Suprapubic skin (tissue), 4 donors: ENCODE data around the gene SNX13. TPM values are rescaled to one million over a fixed set of nuclear protein-coding genes. Genes with fewer than 3 reads are reported as not detected.

Experiments
- DNase-seq, 2 donors: peaks; one replicate each; pipeline ENCODE4 v3.0.0-alpha.2; 2019; ENCODE audit warnings: low spot score in 2 of 2
- H3K27ac ChIP-seq: fragments of 200-600 bp; sonication (generic); one replicate; pipeline ENCODE4 v1.5.1; 2019
- H3K27me3 ChIP-seq: fragments of 200-600 bp; sonication (generic); one replicate; pipeline ENCODE4 v1.5.1; 2019
- H3K36me3 ChIP-seq: fragments of 200-600 bp; sonication (generic); one replicate; pipeline ENCODE4 v1.5.1; 2019
- H3K4me1 ChIP-seq: fragments of 200-600 bp; sonication (generic); one replicate; pipeline ENCODE4 v1.5.1; 2019
- H3K4me3 ChIP-seq: fragments of 200-600 bp; sonication (generic); one replicate; pipeline ENCODE4 v1.5.1; 2019; ENCODE audit warnings: mild to moderate bottlenecking
- H3K9me3 ChIP-seq: fragments of 200-600 bp; sonication (generic); one replicate; pipeline ENCODE4 v1.5.1; 2019
- EP300 ChIP-seq: sonication (generic); formaldehyde crosslinking; IDR thresholded peaks from one replicate; pipeline ENCODE4 v1.6.1; 2017; ENCODE audit warnings: antibody characterized with exemption
- POLR2A ChIP-seq, 2 donors: fragments of 450-650 bp; IDR thresholded peaks; one replicate each; pipeline ENCODE4 v1.6.1; 2017; ENCODE audit warnings: antibody characterized with exemption in 2 of 2, mild to moderate bottlenecking in 2 of 2, moderate library complexity in 2 of 2
- POLR2AphosphoS5 ChIP-seq, 3 donors: sonication (generic); formaldehyde crosslinking; IDR thresholded peaks; one replicate each; pipeline ENCODE4 v1.6.1; 2017; ENCODE audit warnings: antibody characterized with exemption in 3 of 3
- WGBS: methylation state at CpG from one replicate; pipeline ENCODE4 v1.1.5; 2018; 5-methylcytosine and 5-hydroxymethylcytosine counted together
- total RNA-seq, 4 donors: library from RNA; depleted of rRNA; stranded (reverse); fragments of >200 nt; gene quantifications; one replicate each; pipeline ENCODE4 v1.1.0, GENCODE V29; 2016
- TF ChIP-seq, protein P1 (sequence below), 2 donors: fragments of 200-600 bp in 1 of 2; fragments of 450-650 bp in 1 of 2; sonication (generic) in 1 of 2; IDR thresholded peaks; one replicate each; pipeline ENCODE4 v1.5.1; 2016 to 2019; ENCODE audit warnings: antibody characterized with exemption in 2 of 2, mild to moderate bottlenecking in 1 of 2, moderate library complexity in 1 of 2

The SNX13 gene
- total RNA-seq, 4 donors from 2014 or later, result 32.7 to 69.9 (median 59.7) TPM

DNA sequence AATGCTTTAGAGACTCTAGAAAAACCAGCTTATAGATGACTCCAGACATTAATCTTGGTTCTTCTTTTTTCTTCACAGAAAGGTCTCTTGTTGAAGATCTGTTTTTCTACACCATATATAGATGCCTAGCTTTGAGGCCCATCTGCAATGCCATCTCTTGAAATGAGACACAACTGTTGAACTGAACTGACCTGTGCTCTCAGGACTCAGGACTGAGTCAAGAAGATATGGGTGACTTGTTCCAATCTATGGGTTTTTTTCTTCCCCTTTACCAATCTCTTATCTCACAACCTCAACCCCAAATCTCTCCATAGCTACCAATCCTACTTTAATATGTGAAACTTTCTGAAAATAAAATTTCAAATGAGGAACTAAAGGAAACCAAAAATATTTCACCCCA lies 194.7 kb downstream of the SNX13 start:
- TF ChIP-seq POLR2A (IDR thresholded peaks at IDR 0.05) (no peak), EP300 (no peak), POLR2AphosphoS5 (IDR thresholded peaks at IDR 0.05) (no peak)
- TF ChIP-seq, protein P1, sequence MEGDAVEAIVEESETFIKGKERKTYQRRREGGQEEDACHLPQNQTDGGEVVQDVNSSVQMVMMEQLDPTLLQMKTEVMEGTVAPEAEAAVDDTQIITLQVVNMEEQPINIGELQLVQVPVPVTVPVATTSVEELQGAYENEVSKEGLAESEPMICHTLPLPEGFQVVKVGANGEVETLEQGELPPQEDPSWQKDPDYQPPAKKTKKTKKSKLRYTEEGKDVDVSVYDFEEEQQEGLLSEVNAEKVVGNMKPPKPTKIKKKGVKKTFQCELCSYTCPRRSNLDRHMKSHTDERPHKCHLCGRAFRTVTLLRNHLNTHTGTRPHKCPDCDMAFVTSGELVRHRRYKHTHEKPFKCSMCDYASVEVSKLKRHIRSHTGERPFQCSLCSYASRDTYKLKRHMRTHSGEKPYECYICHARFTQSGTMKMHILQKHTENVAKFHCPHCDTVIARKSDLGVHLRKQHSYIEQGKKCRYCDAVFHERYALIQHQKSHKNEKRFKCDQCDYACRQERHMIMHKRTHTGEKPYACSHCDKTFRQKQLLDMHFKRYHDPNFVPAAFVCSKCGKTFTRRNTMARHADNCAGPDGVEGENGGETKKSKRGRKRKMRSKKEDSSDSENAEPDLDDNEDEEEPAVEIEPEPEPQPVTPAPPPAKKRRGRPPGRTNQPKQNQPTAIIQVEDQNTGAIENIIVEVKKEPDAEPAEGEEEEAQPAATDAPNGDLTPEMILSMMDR (IDR thresholded peaks at IDR 0.05), result no peak
- Histone ChIP-seq H3K4me3 (no peak overlapping the region), H3K27ac (no peak overlapping the region), H3K9me3 (no peaks in the 10 kb centered on the region), H3K36me3 (no peaks in the 10 kb centered on the region), H3K4me1 (no peaks in the 10 kb centered on the region), H3K27me3 (no peaks in the 10 kb centered on the region)
- no peak for DNase-seq

DNA sequence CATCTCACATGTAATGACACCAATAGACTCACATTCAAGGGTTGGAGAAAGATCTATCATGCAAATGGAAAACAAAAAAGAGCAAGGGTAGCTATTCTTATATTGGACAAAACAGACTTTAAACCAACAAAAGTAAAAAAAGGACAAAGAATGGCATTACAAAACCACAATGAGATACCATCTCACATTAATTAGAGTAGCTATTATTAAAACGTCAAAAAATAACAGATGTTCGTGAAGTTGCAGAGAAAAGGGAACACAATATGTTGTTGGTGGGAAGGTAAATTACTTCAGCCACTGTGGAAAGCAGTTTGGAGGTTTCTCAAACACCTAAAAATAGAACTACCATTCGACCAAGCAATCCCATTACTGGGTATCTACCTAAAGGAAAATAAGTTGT lies 197.0 kb downstream of the SNX13 start:
- 45% methylated on average over 3 of the region's 3 CpGs for WGBS
- Histone ChIP-seq H3K9me3 (no peaks in the 10 kb centered on the region), H3K27me3 (no peaks in the 10 kb centered on the region), H3K4me1 (no peaks in the 10 kb centered on the region), H3K36me3 (no peaks in the 10 kb centered on the region), H3K27ac (no peak overlapping the region), H3K4me3 (no peak overlapping the region)
- no peak for TF ChIP-seq POLR2AphosphoS5 (IDR thresholded peaks at IDR 0.05)
- no peak for TF ChIP-seq POLR2A (IDR thresholded peaks at IDR 0.05)
- no peak for TF ChIP-seq EP300
- TF ChIP-seq, protein P1 (IDR thresholded peaks at IDR 0.05), result no peak
- no peak for DNase-seq

DNA sequence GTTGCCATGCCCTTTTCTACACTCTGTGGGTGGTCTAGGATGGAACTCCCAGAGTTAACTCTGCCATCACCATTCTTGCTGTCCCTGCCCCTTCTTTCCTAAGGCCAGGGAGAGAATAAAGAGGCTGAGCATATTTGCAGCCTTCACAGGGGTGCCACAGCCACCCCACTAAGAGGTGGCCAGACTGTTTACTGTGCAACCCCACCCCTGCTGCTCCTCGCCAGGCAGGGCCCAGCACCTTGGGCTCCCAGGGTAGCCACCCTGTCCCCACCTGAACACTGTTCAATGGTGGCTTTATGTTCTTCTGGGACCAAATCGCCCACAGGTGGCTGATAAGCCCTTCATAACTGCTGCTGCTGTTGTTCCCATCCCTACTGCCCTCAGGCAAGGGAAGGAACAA lies 198.9 kb downstream of the SNX13 start:
- H3K4me1 ChIP-seq, result no peaks in the 10 kb centered on the region
- TF ChIP-seq POLR2AphosphoS5 (IDR thresholded peaks at IDR 0.05) (no peak), EP300 (no peak), POLR2A (IDR thresholded peaks at IDR 0.05) (no peak)
- TF ChIP-seq, protein P1 (IDR thresholded peaks at IDR 0.05), result no peak
- H3K27me3 ChIP-seq, result no peaks in the 10 kb centered on the region
- no peak overlapping the region for H3K4me3 ChIP-seq
- no peak overlapping the region for H3K27ac ChIP-seq
- DNase-seq, result no peak
- WGBS, result 93% methylated on average over 2 of the region's 2 CpGs
- H3K36me3 ChIP-seq, result no peaks in the 10 kb centered on the region
- no peaks in the 10 kb centered on the region for H3K9me3 ChIP-seq

Other genes starting within 250 kb of the SNX13 start
- gene PRPS1L1, start 87.4 kb upstream of the SNX13 start, total RNA-seq, result under 1 TPM in 1 of 4 donors, not detected in 3; 0.89 TPM